ENCODE measurements around the gene CES5A.

DNA sequence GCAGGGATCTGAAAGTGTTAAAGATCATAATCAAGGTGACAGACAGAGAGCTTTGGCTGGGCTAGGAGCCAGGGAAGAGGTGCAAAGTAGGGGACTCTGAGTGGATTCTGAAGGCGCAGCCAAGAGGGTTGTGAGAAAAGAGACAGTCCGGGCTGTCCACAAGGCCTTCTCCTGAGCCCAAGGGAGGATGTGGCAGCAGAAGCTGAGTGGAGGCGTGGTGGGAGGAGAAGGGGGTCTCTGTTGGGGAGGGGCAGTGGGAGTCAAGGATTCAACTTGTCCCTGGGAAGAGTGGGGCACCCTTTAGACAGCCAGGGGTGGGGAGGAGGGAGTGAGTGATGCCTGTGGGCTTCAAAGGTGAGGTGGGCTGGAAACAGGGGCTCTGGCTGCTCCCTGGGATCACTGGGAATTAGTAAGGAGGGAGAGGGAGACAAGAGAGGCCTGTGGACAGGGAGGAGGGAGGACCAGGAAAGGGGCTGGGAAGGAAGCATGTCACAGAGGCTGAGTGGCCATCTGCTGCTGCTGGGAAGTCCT lies 52.8 kb downstream of the CES5A start:
- TF ChIP-seq, protein P1, sequence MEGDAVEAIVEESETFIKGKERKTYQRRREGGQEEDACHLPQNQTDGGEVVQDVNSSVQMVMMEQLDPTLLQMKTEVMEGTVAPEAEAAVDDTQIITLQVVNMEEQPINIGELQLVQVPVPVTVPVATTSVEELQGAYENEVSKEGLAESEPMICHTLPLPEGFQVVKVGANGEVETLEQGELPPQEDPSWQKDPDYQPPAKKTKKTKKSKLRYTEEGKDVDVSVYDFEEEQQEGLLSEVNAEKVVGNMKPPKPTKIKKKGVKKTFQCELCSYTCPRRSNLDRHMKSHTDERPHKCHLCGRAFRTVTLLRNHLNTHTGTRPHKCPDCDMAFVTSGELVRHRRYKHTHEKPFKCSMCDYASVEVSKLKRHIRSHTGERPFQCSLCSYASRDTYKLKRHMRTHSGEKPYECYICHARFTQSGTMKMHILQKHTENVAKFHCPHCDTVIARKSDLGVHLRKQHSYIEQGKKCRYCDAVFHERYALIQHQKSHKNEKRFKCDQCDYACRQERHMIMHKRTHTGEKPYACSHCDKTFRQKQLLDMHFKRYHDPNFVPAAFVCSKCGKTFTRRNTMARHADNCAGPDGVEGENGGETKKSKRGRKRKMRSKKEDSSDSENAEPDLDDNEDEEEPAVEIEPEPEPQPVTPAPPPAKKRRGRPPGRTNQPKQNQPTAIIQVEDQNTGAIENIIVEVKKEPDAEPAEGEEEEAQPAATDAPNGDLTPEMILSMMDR (IDR thresholded peaks at IDR 0.05) = no peak
- TF ChIP-seq POLR2A (IDR thresholded peaks at IDR 0.05) (no peak), EP300 (IDR thresholded peaks at IDR 0.05) (no peak), POLR2AphosphoS5 (IDR thresholded peaks at IDR 0.05) (no peak)

All from gastroesophageal sphincter (tissue), 3 donors.